Endothelial cell (in vitro differentiated cells): ENCODE measurements around the gene TENT4A. TPM values are rescaled to one million over a fixed set of nuclear protein-coding genes. Genes with fewer than 3 reads are reported as not detected.
A peak's percentile ranks its signal among the peaks of the same experiment; 100 is the strongest.
"Not testable (repeated sequence)": the region's sequence is repeated elsewhere in the genome, so short reads cannot be mapped to it uniquely, and the experiment has no call there.

Source experiments
- DNase-seq: peaks from one replicate; pipeline ENCODE4 v3.0.0; 2021; ENCODE audit warnings: low spot score
- H3K27ac Mint-ChIP-seq: one replicate; pipeline ENCODE4 v1.8.0; 2021; ENCODE audit warnings: mixed read lengths, inconsistent platforms; ENCODE audit not compliant: unreplicated experiment
- H3K27me3 Mint-ChIP-seq: one replicate; pipeline ENCODE4 v1.8.0; 2021; ENCODE audit warnings: mild to moderate bottlenecking, moderate library complexity, mixed read lengths, inconsistent platforms; ENCODE audit not compliant: unreplicated experiment
- H3K36me3 Mint-ChIP-seq: one replicate; pipeline ENCODE4 v1.8.0; 2021; ENCODE audit warnings: mild to moderate bottlenecking, low read depth, mixed read lengths, inconsistent platforms; ENCODE audit not compliant: unreplicated experiment
- H3K4me1 Mint-ChIP-seq: one replicate; pipeline ENCODE4 v1.8.0; 2021; ENCODE audit warnings: mild to moderate bottlenecking, mixed read lengths, inconsistent platforms; ENCODE audit not compliant: unreplicated experiment
- H3K4me3 Mint-ChIP-seq: one replicate; pipeline ENCODE4 v1.8.0; 2021; ENCODE audit warnings: mild to moderate bottlenecking, mixed read lengths, inconsistent platforms; ENCODE audit not compliant: unreplicated experiment
- H3K9me3 Mint-ChIP-seq: one replicate; pipeline ENCODE4 v1.8.0; 2021; ENCODE audit warnings: mixed read lengths, inconsistent platforms; ENCODE audit not compliant: unreplicated experiment
- CTCF ChIP-seq: fragments of 200-600 bp; sonication (generic); IDR thresholded peaks from one replicate; pipeline ENCODE4 v1.5.0; 2021; ENCODE audit warnings: antibody characterized with exemption; ENCODE audit not compliant: unreplicated experiment
- total RNA-seq: library from RNA; stranded (reverse); fragmentation: NEBNext Ultra II Directional; extraction: Animal tissue kit (Norgen Biotek cat#: 25700); gene quantifications from one replicate; pipeline ENCODE4 v1.2.1, GENCODE V29; 2021; ENCODE audit not compliant: unreplicated experiment

TENT4A gene
- total RNA-seq, 1 donor from 2014 or later = 24.7 TPM

GRCh38 chr5:6768590-6769230, 55.5 kb downstream of the TENT4A start:
- H3K9me3 Mint-ChIP-seq = no peaks in the 10 kb centered on the region
- peaks cover 8% of the 10 kb centered on the region for H3K36me3 Mint-ChIP-seq
- H3K27ac Mint-ChIP-seq = no peak overlapping the region
- TF ChIP-seq CTCF = no peak
- H3K4me1 Mint-ChIP-seq = peaks cover 18% of the 10 kb centered on the region
- no peak for DNase-seq
- H3K27me3 Mint-ChIP-seq = peaks cover 7% of the 10 kb centered on the region
- no peak overlapping the region for H3K4me3 Mint-ChIP-seq

GRCh38 chr5:6770826-6771607, 57.8 kb downstream of the TENT4A start:
- Mint-ChIP-seq H3K9me3 (no peaks in the 10 kb centered on the region), H3K4me1 (peaks cover 18% of the 10 kb centered on the region), H3K27me3 (peaks cover 12% of the 10 kb centered on the region), H3K36me3 (peaks cover 8% of the 10 kb centered on the region), H3K27ac (no peak overlapping the region), H3K4me3 (peak overlapping the region; percentile 22)
- TF ChIP-seq CTCF = no peak
- DNase-seq = no peak

- Mint-ChIP-seq H3K27ac (no peak overlapping the region), H3K27me3 (peaks cover 12% of the 10 kb centered on the region), H3K9me3 (no peaks in the 10 kb centered on the region), H3K4me3 (no peak overlapping the region), H3K4me1 (peaks cover 18% of the 10 kb centered on the region), H3K36me3 (peaks cover 8% of the 10 kb centered on the region)
- DNase-seq = no peak
- TF ChIP-seq CTCF = no peak
Observed at GRCh38 chr5:6772886-6773285, 59.7 kb downstream of the TENT4A start.

- H3K4me3 Mint-ChIP-seq = no peak overlapping the region
- peaks cover 18% of the 10 kb centered on the region for H3K4me1 Mint-ChIP-seq
Observed at GRCh38 chr5:6773342-6774035, 60.3 kb downstream of the TENT4A start.

GRCh38 chr5:6774207-6774606, 61.0 kb downstream of the TENT4A start:
- H3K9me3 Mint-ChIP-seq, DNase-seq, H3K27me3 Mint-ChIP-seq, H3K27ac Mint-ChIP-seq, H3K4me3 Mint-ChIP-seq, H3K36me3 Mint-ChIP-seq: not testable (repeated sequence)
- peaks cover 13% of the 10 kb centered on the region for H3K4me1 Mint-ChIP-seq

More at GRCh38 chr5:6773342-6774035, 60.3 kb downstream of the TENT4A start:
- no peak for DNase-seq
- Mint-ChIP-seq H3K27ac (no peak overlapping the region), H3K36me3 (peaks cover 8% of the 10 kb centered on the region), H3K9me3 (no peaks in the 10 kb centered on the region), H3K27me3 (peaks cover 12% of the 10 kb centered on the region)
- TF ChIP-seq CTCF = no peak
